ENCODE measurements around the gene ZNF385B.

ZNF385B gene

GRCh38 chr2:179578171-179578916, 283.1 kb downstream of the ZNF385B start:
- no peak for DNase-seq

DNA sequence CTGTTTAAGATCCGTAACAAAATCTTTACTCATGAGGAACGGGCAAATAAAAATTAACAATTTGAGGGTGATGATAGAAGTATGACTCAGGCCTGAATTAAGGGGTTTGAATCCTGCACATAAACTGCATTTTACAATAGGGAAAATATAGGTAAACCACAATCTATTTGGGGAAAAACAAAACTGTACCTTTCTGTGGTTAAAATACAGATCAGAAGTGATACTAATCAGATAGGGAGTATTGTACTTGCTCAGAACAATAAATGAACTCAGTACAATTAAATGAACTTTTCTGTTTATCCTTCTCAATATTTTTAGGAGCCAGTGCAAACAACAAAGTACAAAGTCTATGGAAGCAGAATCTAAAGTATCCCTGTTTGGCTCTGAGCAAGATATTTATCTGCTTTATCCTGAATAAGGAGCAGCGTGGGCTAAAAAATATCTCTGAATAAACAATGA, 287.3 kb downstream of the ZNF385B start:
- no peak for DNase-seq

- no peak for DNase-seq
Measured at GRCh38 chr2:179572544-179572943, 288.9 kb downstream of the ZNF385B start.

DNA sequence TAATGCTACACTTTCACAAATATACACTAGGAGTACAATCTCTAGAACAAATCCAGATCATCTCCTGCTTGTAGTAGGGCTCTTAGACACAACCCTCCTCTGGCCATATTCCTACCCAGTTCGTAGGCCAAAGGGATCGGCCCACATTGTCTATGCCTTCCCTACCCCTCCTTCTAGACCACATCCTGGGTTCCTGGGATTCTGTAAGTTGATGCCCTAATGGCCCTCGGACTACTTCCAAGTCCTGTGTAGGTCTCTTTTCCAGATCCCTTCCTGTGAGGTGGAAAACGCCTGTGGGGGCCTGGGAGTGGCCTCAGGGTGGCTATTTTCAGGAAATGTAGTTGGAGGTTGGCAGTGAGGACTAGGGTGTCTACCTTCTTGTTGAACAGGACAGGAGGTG, 289.7 kb downstream of the ZNF385B start:
- no peak for DNase-seq

- DNase-seq: no peak
Measured at GRCh38 chr2:179571252-179571651, 290.2 kb downstream of the ZNF385B start.

- DNase-seq: no peak
Measured at GRCh38 chr2:179569831-179570233, 291.6 kb downstream of the ZNF385B start.

DNA sequence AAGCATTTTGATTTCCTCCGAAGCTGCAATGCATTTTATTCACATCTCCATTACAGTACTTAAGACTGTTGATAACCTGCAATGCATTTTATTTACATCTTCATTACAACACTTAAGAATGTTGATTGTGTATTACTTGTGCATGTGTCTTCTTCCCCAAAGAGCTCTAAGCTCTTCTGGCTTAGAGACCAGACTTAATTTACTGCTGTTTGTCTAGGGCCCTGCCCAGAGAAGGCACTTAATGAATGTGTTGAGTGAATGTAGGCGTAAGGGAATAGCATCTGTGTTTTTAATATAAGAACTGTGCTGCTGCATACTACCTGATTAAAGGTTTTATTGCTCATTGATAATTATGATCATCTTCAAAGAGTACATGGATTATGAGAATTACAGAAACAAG, 295.6 kb downstream of the ZNF385B start:
- DNase-seq: peak in 1 of 2 experiments; percentile 38

DNA sequence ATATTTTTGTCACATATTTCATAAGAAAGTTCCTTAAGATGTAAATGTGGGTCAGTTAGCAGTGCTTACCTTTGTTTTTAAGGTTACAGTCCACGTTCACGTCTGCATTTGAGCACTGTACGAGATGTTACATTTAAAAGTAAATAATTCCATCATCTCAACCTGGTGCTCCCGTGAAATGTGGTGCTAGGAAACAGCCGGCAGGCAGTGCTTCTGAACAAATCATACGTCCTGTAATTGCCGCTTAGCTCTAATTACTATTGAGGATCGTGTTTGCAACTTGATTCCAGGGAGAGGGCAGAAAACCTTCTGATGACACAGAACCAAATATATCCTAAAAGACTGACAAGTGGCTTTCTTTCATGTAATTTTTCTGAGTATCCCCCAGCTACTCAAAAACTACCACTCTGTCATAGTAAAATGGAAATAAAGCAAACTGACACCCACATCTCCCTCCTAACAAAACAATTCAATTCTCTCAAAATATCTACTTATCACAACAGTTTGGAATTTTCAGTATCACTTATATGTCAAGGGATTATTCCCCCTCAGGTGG, 299.0 kb downstream of the ZNF385B start:
- DNase-seq: peak; percentile 48 to 71

DNA sequence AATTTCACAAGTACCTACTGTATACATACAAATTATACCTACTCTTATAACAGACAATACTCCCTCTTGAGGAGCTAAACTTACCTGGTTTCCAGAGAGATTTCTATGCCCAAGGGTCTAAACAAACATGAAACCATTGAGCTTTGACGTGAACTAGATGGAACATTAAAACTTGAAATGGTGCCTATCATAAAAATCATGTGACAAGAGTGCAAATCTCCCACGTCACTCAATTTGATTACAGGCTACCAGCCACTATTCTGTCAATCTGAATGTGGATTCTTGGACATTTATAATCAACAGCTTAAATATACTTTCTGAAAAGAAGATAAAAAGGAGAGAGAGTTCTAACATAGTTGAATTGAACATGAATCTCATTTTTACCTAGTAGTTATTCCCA, 299.7 kb downstream of the ZNF385B start:
- no peak for DNase-seq

DNA sequence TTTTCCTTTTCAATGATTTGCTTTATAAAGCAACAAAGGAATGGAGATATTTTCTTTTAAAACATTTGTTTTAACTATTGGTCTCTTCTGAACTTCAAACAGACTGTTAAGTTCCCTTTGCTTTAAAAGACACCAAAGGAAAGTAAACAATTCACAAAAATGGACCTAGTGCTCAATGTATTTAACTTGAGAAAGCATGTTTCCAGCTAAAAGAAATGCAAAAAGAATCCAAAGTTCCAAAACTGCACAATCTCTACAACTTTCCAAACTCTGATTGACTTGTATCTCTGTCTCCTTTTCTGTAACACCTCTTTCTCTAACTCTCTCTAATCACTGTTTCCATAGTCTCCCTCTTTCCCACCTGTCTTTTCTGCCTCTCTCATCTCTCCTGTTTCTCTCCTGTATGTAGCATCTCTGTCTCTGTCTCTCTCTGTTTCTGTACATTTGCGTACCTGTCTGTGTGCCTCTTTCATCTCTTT, 301.1 kb downstream of the ZNF385B start:
- DNase-seq: no peak

DNA sequence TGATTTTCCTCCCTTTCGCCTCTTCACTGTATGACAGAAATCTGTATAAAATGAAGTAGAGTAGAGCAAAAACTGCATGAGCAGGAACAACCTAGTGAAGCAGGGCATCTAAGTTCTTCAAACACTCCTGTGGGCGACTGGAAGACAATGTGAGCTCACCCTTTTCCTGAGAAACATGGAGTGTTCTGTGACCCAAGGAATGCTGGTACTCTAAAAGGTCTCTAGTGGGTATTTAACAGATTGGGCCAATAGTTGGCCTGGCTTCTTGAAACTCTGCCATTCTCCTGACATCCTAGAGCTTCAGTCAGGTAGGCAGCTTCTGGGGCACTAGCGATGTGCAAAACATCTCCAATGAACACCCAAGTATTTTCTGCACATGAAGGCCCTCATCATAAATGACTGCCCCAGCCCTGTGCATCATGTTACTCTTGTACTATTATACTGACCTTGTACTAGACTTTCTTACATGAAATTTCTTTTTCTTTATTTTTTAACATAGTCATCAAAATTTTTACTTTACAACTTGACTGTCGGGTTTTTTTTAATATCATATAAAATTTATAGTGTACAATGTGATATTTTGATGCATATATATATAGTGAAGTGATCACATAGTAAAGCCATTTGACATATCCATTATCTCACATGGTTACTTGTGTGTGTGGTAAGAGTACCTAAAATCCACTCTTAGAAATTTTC, 302.2 kb downstream of the ZNF385B start:
- no peak for DNase-seq

- no peak for DNase-seq
Measured at GRCh38 chr2:179558010-179558934, 303.1 kb downstream of the ZNF385B start.

GRCh38 chr2:179556425-179556824, 305.0 kb downstream of the ZNF385B start:
- DNase-seq: no peak

GRCh38 chr2:179555691-179556283, 305.6 kb downstream of the ZNF385B start:
- peak in 1 of 2 experiments; percentile 18 for DNase-seq

- no peak for DNase-seq
Measured at GRCh38 chr2:179554639-179555386, 306.6 kb downstream of the ZNF385B start.

DNA sequence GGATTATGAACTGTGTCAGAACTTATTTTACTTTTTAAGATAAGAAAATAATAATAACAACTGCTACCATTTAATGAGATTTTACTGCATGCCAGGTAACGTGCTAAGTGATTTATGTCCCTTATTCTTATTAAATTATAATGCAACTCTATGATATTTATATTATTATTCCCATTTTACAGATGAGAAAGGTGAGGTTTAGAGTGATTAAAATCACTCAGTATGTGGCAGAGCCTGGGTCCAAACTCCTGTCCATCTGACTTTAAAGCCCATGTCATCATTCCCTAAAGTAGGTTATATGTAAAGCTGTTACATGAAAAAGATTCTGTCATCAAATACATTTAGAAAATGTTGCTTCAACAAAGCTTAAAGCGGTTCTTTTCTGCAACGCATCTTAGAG, 308.0 kb downstream of the ZNF385B start:
- no peak for DNase-seq

DNA sequence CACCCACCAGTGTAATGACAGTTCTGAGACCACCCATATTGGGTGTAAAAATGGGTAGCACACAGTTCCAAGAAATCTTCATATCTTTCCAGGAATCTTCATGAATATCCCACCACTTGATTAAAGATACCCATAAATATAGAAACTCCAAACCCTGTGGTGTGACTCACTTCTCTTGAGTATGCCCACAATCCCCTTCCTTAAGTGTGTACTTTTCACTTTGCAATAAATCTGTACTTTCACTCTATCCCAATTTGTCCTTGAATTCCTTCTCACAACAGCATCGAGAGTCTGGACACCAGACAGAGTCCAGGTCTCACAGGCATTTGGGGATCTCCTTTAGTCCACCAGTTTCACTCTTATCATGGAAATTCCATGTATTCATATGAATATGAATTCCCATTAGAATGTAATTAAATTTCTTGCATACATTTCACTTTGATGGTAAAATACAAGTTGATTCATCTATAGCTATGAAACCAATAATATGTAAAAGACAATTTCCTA, 309.8 kb downstream of the ZNF385B start:
- DNase-seq: no peak

GRCh38 chr2:179550849-179551248, 310.6 kb downstream of the ZNF385B start:
- no peak for DNase-seq

GRCh38 chr2:179550214-179550613, 311.2 kb downstream of the ZNF385B start:
- peak in 1 of 2 experiments; percentile 2 for DNase-seq

GRCh38 chr2:179546656-179547055, 314.8 kb downstream of the ZNF385B start:
- no peak for DNase-seq

- no peak for DNase-seq
Measured at GRCh38 chr2:179545024-179545423, 316.4 kb downstream of the ZNF385B start.

Measured in NCI-H524 (cell line).